Loucy (cell line): ENCODE results near the gene KCNH2.

Experiments used
- H2AFZ ChIP-seq: fragments of 200-600 bp; sonication (generic); 2 replicates; pipeline ENCODE4 v1.6.0; 2016; ENCODE audit warnings: antibody characterized with exemption, mild to moderate bottlenecking, low read length, moderate library complexity
- H3F3A ChIP-seq: fragments of 200-600 bp; 2 replicates; pipeline ENCODE4 v1.6.0; 2016; ENCODE audit warnings: antibody characterized with exemption, low read depth, mild to moderate bottlenecking
- H3K27me3 ChIP-seq: fragments of 200-600 bp; sonication (generic); 2 replicates; pipeline ENCODE4 v1.6.1; 2014; ENCODE audit warnings: low read length, mild to moderate bottlenecking; ENCODE audit not compliant: insufficient read depth, poor library complexity, severe bottlenecking
- H3K36me3 ChIP-seq: fragments of 200-600 bp; sonication (generic); 2 replicates; pipeline ENCODE4 v1.6.1; 2016; ENCODE audit warnings: low read length; ENCODE audit not compliant: insufficient read depth
- H3K4me1 ChIP-seq: fragments of 200-600 bp; sonication (generic); 2 replicates; pipeline ENCODE4 v1.5.1; 2014; ENCODE audit warnings: low read length, mild to moderate bottlenecking; ENCODE audit not compliant: insufficient read depth, poor library complexity, severe bottlenecking
- H3K4me2 ChIP-seq: fragments of 200-600 bp; sonication (generic); 2 replicates; pipeline ENCODE4 v1.6.0; 2014; ENCODE audit warnings: antibody characterized with exemption, low read length, low read depth, mild to moderate bottlenecking; ENCODE audit not compliant: poor library complexity, severe bottlenecking
- H3K4me3 ChIP-seq: fragments of 200-600 bp; sonication (generic); 2 replicates; pipeline ENCODE4 v1.5.1; 2014; ENCODE audit warnings: low read length, mild to moderate bottlenecking, mixed read lengths; ENCODE audit not compliant: poor library complexity, severe bottlenecking
- H3K79me2 ChIP-seq: fragments of 200-600 bp; sonication (generic); 2 replicates; pipeline ENCODE4 v1.6.1; 2014; ENCODE audit warnings: low read length; ENCODE audit not compliant: insufficient read depth
- H3K9ac ChIP-seq: fragments of 200-600 bp; sonication (generic); 2 replicates; pipeline ENCODE4 v1.6.0; 2014; ENCODE audit warnings: mild to moderate bottlenecking, low read depth, low read length, moderate library complexity; ENCODE audit not compliant: poor library complexity, severe bottlenecking
- H3K9me2 ChIP-seq: fragments of 200-600 bp; sonication (generic); replicated peaks from 2 replicates; pipeline ENCODE4 v1.6.1; 2016; ENCODE audit warnings: low read depth, low read length, mixed read lengths
- H3K9me3 ChIP-seq: fragments of 200-600 bp; sonication (generic); 2 replicates; pipeline ENCODE4 v1.6.1; 2014; ENCODE audit warnings: mild to moderate bottlenecking, antibody characterized with exemption, low read length, low read depth; ENCODE audit not compliant: insufficient read depth
- H4K20me1 ChIP-seq: fragments of 200-600 bp; sonication (generic); 2 replicates; pipeline ENCODE4 v1.6.0; 2014; ENCODE audit warnings: antibody characterized with exemption, low read length, mild to moderate bottlenecking; ENCODE audit not compliant: insufficient read depth, poor library complexity, severe bottlenecking
- EZH2phosphoT487 ChIP-seq: fragments of 200-600 bp; IDR thresholded peaks from 2 replicates; pipeline ENCODE4 v1.6.1; 2018; ENCODE audit warnings: antibody characterized with exemption, mild to moderate bottlenecking, moderate library complexity, borderline replicate concordance
- TF ChIP-seq, protein P1 (sequence below): fragments of 200-600 bp; sonication (generic); conservative IDR thresholded peaks from 2 replicates; pipeline ENCODE4 v1.5.1; 2014; ENCODE audit warnings: mild to moderate bottlenecking, antibody characterized with exemption, low read length

Gene KCNH2

DNA sequence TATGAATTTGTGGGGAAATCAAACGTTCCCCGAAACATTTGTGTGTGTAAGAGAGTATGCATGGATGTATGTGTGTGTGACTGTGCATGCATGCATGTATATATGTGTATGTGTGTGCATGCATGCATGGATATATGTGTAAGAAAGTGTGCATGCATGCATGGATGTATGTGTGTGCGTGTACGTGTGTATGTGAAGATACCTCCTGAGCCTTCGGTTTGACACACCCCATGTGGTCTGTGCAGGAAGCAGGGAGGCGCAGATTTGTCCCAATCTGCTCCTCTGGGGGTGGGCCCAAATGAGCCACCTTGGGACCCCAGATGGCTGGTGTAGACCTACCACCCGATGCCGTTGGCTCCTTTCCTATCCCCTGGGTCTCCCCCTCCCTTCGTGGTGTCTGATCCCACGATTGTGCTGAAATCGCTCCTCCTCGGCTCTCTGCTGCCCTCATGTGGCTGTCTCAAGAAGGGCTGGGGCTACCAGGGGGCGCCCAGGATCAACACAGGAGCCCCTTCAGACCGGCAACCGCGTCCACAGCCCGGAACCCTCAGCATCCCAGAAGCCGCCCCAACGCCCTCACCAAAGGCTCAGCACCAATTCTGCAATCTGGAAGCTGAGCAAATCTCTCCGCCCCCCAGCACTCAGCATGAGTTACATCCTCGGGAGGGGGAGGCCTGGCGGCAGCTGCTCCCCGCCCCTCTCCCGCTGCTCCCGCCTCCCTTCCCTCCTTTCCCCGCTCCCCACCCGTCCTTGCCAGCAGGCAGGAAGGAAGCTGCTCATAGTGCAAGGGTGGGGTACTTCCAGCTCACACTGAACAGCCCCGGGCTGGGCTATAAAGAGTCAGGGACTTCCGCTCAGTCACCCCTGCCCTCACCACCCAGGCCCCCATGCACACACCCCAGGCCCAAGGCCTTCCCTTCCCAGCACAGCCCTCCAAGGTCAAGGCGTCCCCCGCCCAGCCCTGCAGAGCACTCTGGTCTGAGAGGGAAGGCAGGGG is 10.4 kb upstream of the KCNH2 start:
- Histone ChIP-seq H3K27me3 (no peaks in the 10 kb centered on the region), H3K4me2 (peak overlapping the region; percentile 63), H3K4me3 (peak overlapping the region; percentile 55), H4K20me1 (no peaks in the 10 kb centered on the region), H2AFZ (peak overlapping the region; percentile 55), H3K9ac (peak overlapping the region; percentile 35), H3K9me3 (no peaks in the 10 kb centered on the region), H3K4me1 (peaks cover 14% of the 10 kb centered on the region), H3K36me3 (no peaks in the 10 kb centered on the region), H3K79me2 (no peaks in the 10 kb centered on the region), H3K9me2 (no peaks in the 10 kb centered on the region), H3F3A (no peaks in the 10 kb centered on the region)
- TF ChIP-seq EZH2phosphoT487: no peak
- TF ChIP-seq, protein P1, sequence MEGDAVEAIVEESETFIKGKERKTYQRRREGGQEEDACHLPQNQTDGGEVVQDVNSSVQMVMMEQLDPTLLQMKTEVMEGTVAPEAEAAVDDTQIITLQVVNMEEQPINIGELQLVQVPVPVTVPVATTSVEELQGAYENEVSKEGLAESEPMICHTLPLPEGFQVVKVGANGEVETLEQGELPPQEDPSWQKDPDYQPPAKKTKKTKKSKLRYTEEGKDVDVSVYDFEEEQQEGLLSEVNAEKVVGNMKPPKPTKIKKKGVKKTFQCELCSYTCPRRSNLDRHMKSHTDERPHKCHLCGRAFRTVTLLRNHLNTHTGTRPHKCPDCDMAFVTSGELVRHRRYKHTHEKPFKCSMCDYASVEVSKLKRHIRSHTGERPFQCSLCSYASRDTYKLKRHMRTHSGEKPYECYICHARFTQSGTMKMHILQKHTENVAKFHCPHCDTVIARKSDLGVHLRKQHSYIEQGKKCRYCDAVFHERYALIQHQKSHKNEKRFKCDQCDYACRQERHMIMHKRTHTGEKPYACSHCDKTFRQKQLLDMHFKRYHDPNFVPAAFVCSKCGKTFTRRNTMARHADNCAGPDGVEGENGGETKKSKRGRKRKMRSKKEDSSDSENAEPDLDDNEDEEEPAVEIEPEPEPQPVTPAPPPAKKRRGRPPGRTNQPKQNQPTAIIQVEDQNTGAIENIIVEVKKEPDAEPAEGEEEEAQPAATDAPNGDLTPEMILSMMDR: peak; percentile 85

DNA sequence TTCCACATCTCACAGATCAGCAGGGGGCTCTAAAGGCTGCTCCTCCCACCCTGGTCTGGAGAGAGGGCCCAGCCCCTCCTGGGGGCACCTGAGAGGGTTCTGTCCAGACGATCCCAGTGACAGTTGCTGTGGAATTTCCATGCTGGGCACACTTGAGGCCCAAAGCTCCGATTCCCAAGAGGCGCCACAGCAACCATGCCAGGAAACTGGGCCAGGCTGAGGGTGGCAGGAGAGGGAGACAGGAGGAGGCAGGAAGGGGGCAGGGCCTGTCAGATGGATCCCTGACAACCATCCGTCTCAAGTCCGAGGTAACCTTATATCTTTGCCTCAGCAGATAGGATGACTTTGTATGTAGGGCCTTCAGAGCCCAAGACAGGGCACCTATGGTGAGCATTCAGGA is 8.4 kb upstream of the KCNH2 start:
- H3K27me3 ChIP-seq: no peaks in the 10 kb centered on the region
- no peaks in the 10 kb centered on the region for H3K9me2 ChIP-seq
- no peak overlapping the region for H2AFZ ChIP-seq
- H3K4me1 ChIP-seq: peaks cover 14% of the 10 kb centered on the region
- TF ChIP-seq, protein P1: no peak
- TF ChIP-seq EZH2phosphoT487: no peak
- H3K9ac ChIP-seq: no peak overlapping the region
- no peaks in the 10 kb centered on the region for H4K20me1 ChIP-seq
- H3K79me2 ChIP-seq: no peaks in the 10 kb centered on the region
- no peak overlapping the region for H3K4me3 ChIP-seq
- no peaks in the 10 kb centered on the region for H3K36me3 ChIP-seq
- H3K9me3 ChIP-seq: no peaks in the 10 kb centered on the region
- no peaks in the 10 kb centered on the region for H3F3A ChIP-seq
- H3K4me2 ChIP-seq: no peak overlapping the region

DNA sequence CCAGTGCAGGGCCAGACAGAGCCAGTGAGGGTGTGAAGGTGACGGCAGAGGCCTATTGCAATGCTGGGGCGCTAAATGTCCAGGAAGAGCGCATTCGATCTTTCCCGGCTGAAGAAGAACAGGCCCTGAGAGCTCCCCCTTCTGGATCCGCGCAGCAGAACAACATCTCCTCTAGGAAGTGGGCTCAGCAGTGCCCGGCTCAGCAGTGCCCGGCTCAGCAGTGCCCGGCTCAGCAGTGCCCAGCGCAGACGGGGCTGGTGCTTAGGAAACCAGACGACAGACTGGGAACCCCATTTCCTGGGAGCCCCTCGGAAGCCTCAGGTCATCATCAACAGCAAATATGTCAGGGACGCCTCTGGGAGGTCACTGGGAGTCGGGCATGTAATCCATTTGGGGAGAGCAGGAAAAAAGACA is 8.0 kb upstream of the KCNH2 start:
- Histone ChIP-seq H3F3A (no peaks in the 10 kb centered on the region), H3K9me3 (no peaks in the 10 kb centered on the region), H3K4me3 (no peak overlapping the region), H3K4me2 (no peak overlapping the region), H3K9ac (no peak overlapping the region), H3K27me3 (no peaks in the 10 kb centered on the region), H4K20me1 (no peaks in the 10 kb centered on the region), H3K9me2 (no peaks in the 10 kb centered on the region), H3K79me2 (no peaks in the 10 kb centered on the region), H3K4me1 (peaks cover 14% of the 10 kb centered on the region), H2AFZ (no peak overlapping the region), H3K36me3 (no peaks in the 10 kb centered on the region)
- TF ChIP-seq, protein P1: peak; percentile 80
- TF ChIP-seq EZH2phosphoT487: no peak
